Neural cell (in vitro differentiated cells): ENCODE measurements around the gene TSKU. TPM values are rescaled to one million over a fixed set of nuclear protein-coding genes. Genes with fewer than 3 reads are reported as not detected.
"Not testable (repeated sequence)": the region's sequence is repeated elsewhere in the genome, so short reads cannot be mapped to it uniquely, and the experiment has no call there.

ENCODE experiments used
- H2AFZ ChIP-seq: fragments of 200-600, 300-800 bp; sonication (generic), shearing (Covaris generic); 2 replicates; pipeline ENCODE4 v1.6.0; 2014; ENCODE audit warnings: low read depth, mild to moderate bottlenecking, antibody characterized with exemption, low read length, moderate library complexity
- H3F3A ChIP-seq: fragments of 200-600 bp; shearing (Covaris generic); 2 replicates; pipeline ENCODE4 v1.6.1; 2016; ENCODE audit warnings: mild to moderate bottlenecking, moderate library complexity, mixed read lengths, antibody characterized with exemption, low read length; ENCODE audit not compliant: insufficient read depth, poor library complexity, severe bottlenecking
- H3K27ac ChIP-seq: fragments of 200-600, 300-800 bp; sonication (generic), shearing (Covaris generic); 2 replicates; pipeline ENCODE4 v1.5.1; 2014; ENCODE audit warnings: mild to moderate bottlenecking, low read length, moderate library complexity
- H3K27me3 ChIP-seq: fragments of 300-800, 200-600 bp; sonication (generic), shearing (Covaris generic); 2 replicates; pipeline ENCODE4 v1.6.0; 2014; ENCODE audit warnings: mild to moderate bottlenecking, low read depth, low read length, moderate library complexity; ENCODE audit not compliant: insufficient read depth
- H3K36me3 ChIP-seq: fragments of 300-800, 200-600 bp; sonication (generic), shearing (Covaris generic); 2 replicates; pipeline ENCODE4 v1.5.1; 2014; ENCODE audit warnings: mild to moderate bottlenecking, antibody characterized with exemption, low read length, moderate library complexity; ENCODE audit not compliant: insufficient read depth
- H3K4me2 ChIP-seq: fragments of 300-800, 200-600 bp; sonication (generic), shearing (Covaris generic); 2 replicates; pipeline ENCODE4 v1.6.0; 2014; ENCODE audit warnings: mild to moderate bottlenecking, low read length
- H3K4me3 ChIP-seq: fragments of 300-800, 200-600 bp; sonication (generic), shearing (Covaris generic); 2 replicates; pipeline ENCODE4 v1.5.1; 2014; ENCODE audit warnings: mild to moderate bottlenecking, low read length, moderate library complexity
- H3K79me2 ChIP-seq: fragments of 200-600 bp; shearing (Covaris generic); replicated peaks from 2 replicates; pipeline ENCODE4 v1.6.0; 2014; ENCODE audit warnings: mild to moderate bottlenecking, low read length, moderate library complexity; ENCODE audit not compliant: insufficient read depth
- H3K9ac ChIP-seq: fragments of 300-800, 200-600 bp; sonication (generic), shearing (Covaris generic); 2 replicates; pipeline ENCODE4 v1.6.1; 2016; ENCODE audit warnings: mild to moderate bottlenecking, low read length, mixed read lengths
- H3K9me2 ChIP-seq: fragments of 200-600 bp; shearing (Covaris generic); 2 replicates; pipeline ENCODE4 v1.6.1; 2016; ENCODE audit warnings: mild to moderate bottlenecking, low read length, mixed read lengths; ENCODE audit not compliant: insufficient read depth
- H3K9me3 ChIP-seq: fragments of 200-600, 300-800 bp; sonication (generic), shearing (Covaris generic); 2 replicates; pipeline ENCODE4 v1.6.1; 2016; ENCODE audit warnings: mild to moderate bottlenecking, mixed run types, low read length, moderate library complexity, mixed read lengths
- H4K20me1 ChIP-seq: fragments of 200-600 bp; shearing (Covaris generic); 2 replicates; pipeline ENCODE4 v1.6.1; 2016; ENCODE audit warnings: mild to moderate bottlenecking, mixed run types; ENCODE audit not compliant: insufficient read depth
- EP300 ChIP-seq: fragments of 450-650 bp; conservative IDR thresholded peaks from 2 replicates; pipeline ENCODE4 v1.6.1; 2014; ENCODE audit warnings: antibody characterized with exemption, mild to moderate bottlenecking, moderate library complexity; ENCODE audit not compliant: poor library complexity, severe bottlenecking
- EZH2 ChIP-seq: fragments of 200-600, 300-800 bp; shearing (Covaris generic), sonication (generic); IDR thresholded peaks from 2 replicates; pipeline ENCODE4 v1.6.1; 2014; ENCODE audit warnings: antibody characterized with exemption, low read length, borderline replicate concordance, mild to moderate bottlenecking; ENCODE audit not compliant: insufficient read depth, poor library complexity, severe bottlenecking
- MXI1 ChIP-seq: fragments of 450-650 bp; conservative IDR thresholded peaks from 2 replicates; pipeline ENCODE4 v1.6.1; 2014; ENCODE audit warnings: antibody characterized with exemption, mild to moderate bottlenecking; ENCODE audit not compliant: poor library complexity, severe bottlenecking
- POLR2AphosphoS5 ChIP-seq: IDR thresholded peaks from 2 replicates; pipeline ENCODE4 v1.6.1; 2012
- RAD21 ChIP-seq: fragments of 450-650 bp; conservative IDR thresholded peaks from 2 replicates; pipeline ENCODE4 v1.6.1; 2014; ENCODE audit warnings: antibody characterized with exemption, mild to moderate bottlenecking, moderate library complexity
- SMC3 ChIP-seq: fragments of 450-650 bp; conservative IDR thresholded peaks from 2 replicates; pipeline ENCODE4 v1.6.1; 2014; ENCODE audit warnings: antibody characterized with exemption, mild to moderate bottlenecking, moderate library complexity; ENCODE audit not compliant: poor library complexity
- TAF1 ChIP-seq: IDR thresholded peaks from 2 replicates; pipeline ENCODE4 v1.6.1; 2012; ENCODE audit warnings: low read depth
- polyA plus RNA-seq: library from polyadenylated mRNA; depleted of rRNA; stranded (reverse); fragments of >200 nt; gene quantifications from 2 replicates; pipeline ENCODE4 v1.2.3, GENCODE V29; 2014
- TF ChIP-seq, protein P1 (sequence below): fragments of 450-650 bp; IDR thresholded peaks from 2 replicates; pipeline ENCODE4 v1.5.1; 2014; ENCODE audit warnings: antibody characterized with exemption, mild to moderate bottlenecking, moderate library complexity; ENCODE audit not compliant: poor library complexity, severe bottlenecking
- TF ChIP-seq, protein P2 (sequence below): IDR thresholded peaks from 2 replicates; pipeline ENCODE4 v1.6.1; 2012; ENCODE audit warnings: borderline replicate concordance

The TSKU gene
- polyA plus RNA-seq, 1 donor from 2014 or later = 3.5 TPM

DNA sequence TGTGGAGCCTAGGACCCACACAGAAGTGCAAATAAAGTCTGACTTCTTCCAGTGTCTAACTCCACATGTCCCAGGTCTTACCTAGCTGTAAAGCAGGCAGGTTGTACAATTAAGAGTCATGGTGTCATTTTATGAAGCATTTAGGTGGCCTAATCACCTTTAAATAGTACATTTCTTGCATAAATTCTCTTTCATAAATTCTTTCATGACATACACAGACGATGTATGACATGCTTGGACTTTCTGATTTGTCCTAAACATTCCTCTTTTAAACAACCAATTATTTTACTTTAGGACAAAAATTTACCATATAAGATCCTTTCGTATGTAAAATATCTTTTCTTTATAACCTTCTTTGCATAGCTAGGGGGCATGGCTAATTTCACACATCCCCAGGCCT lies 31.3 kb downstream of the TSKU start:
- TF ChIP-seq TAF1 (no peak), POLR2AphosphoS5 (no peak), MXI1 (no peak), EZH2 (no peak), SMC3 (no peak), EP300 (no peak), RAD21 (no peak)
- TF ChIP-seq, protein P1, sequence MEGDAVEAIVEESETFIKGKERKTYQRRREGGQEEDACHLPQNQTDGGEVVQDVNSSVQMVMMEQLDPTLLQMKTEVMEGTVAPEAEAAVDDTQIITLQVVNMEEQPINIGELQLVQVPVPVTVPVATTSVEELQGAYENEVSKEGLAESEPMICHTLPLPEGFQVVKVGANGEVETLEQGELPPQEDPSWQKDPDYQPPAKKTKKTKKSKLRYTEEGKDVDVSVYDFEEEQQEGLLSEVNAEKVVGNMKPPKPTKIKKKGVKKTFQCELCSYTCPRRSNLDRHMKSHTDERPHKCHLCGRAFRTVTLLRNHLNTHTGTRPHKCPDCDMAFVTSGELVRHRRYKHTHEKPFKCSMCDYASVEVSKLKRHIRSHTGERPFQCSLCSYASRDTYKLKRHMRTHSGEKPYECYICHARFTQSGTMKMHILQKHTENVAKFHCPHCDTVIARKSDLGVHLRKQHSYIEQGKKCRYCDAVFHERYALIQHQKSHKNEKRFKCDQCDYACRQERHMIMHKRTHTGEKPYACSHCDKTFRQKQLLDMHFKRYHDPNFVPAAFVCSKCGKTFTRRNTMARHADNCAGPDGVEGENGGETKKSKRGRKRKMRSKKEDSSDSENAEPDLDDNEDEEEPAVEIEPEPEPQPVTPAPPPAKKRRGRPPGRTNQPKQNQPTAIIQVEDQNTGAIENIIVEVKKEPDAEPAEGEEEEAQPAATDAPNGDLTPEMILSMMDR = no peak
- TF ChIP-seq, protein P2, sequence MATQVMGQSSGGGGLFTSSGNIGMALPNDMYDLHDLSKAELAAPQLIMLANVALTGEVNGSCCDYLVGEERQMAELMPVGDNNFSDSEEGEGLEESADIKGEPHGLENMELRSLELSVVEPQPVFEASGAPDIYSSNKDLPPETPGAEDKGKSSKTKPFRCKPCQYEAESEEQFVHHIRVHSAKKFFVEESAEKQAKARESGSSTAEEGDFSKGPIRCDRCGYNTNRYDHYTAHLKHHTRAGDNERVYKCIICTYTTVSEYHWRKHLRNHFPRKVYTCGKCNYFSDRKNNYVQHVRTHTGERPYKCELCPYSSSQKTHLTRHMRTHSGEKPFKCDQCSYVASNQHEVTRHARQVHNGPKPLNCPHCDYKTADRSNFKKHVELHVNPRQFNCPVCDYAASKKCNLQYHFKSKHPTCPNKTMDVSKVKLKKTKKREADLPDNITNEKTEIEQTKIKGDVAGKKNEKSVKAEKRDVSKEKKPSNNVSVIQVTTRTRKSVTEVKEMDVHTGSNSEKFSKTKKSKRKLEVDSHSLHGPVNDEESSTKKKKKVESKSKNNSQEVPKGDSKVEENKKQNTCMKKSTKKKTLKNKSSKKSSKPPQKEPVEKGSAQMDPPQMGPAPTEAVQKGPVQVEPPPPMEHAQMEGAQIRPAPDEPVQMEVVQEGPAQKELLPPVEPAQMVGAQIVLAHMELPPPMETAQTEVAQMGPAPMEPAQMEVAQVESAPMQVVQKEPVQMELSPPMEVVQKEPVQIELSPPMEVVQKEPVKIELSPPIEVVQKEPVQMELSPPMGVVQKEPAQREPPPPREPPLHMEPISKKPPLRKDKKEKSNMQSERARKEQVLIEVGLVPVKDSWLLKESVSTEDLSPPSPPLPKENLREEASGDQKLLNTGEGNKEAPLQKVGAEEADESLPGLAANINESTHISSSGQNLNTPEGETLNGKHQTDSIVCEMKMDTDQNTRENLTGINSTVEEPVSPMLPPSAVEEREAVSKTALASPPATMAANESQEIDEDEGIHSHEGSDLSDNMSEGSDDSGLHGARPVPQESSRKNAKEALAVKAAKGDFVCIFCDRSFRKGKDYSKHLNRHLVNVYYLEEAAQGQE = no peak

DNA sequence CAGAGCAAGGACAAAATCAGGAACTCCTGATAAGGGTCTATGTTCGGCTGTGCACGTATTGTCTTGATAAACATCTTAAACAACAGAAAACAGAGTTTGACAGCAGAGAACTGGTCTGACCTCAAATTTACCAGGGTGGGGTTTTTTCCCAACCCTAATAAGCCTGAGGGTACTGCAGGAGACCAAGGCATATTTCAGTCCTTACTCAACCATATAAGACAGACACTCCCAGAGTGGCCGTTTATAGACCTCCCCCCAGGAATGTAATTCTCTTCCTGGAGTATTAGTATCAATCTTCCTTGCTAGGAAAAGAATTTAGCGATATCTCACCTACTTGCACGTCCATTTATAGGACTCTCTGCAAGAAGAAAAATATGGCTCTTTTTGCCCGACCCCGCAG lies 32.5 kb downstream of the TSKU start:
- not testable (repeated sequence) for H3F3A ChIP-seq, H4K20me1 ChIP-seq, H3K4me3 ChIP-seq, H3K79me2 ChIP-seq, H3K27me3 ChIP-seq, H3K9ac ChIP-seq, H3K27ac ChIP-seq, H3K36me3 ChIP-seq, H3K9me2 ChIP-seq, H3K9me3 ChIP-seq, H2AFZ ChIP-seq, H3K4me2 ChIP-seq

More for the DNA sequence above, 31.3 kb downstream of the TSKU start:
- Histone ChIP-seq H3F3A (no peaks in the 10 kb centered on the region), H3K4me3 (no peak overlapping the region), H3K27me3 (no peaks in the 10 kb centered on the region), H3K4me2 (no peak overlapping the region), H3K9ac (no peak overlapping the region), H3K36me3 (no peaks in the 10 kb centered on the region), H3K27ac (no peak overlapping the region), H3K79me2 (no peaks in the 10 kb centered on the region), H2AFZ (no peak overlapping the region), H4K20me1 (no peaks in the 10 kb centered on the region), H3K9me2 (no peaks in the 10 kb centered on the region), H3K9me3 (no peaks in the 10 kb centered on the region)

DNA sequence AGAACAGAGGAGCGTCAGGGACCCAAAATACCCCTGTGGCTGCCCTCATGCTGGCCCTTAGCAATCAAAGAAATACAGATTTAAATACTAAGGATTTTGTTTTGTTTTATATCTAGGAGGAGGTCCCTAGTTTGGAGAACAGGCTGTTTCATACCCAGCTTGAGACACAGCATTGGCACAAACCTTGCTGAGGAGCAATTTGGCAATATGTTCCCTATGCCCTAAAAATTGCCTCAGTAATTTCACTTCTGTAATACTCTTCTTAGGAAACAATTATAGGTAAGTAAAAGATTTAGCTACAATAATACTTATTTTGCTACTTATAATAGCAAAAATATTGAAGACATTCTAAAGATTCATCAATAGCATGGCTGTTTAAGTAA lies 37.0 kb downstream of the TSKU start:
- H3K9me2 ChIP-seq = no peaks in the 10 kb centered on the region
- H3K27me3 ChIP-seq = no peaks in the 10 kb centered on the region
- H3K4me2 ChIP-seq = no peak overlapping the region
- no peak overlapping the region for H3K27ac ChIP-seq
- TF ChIP-seq EP300 (no peak), EZH2 (no peak), RAD21 (no peak), TAF1 (no peak), SMC3 (no peak), MXI1 (no peak), POLR2AphosphoS5 (no peak)
- TF ChIP-seq, protein P1 = no peak
- TF ChIP-seq, protein P2 = no peak
- no peak overlapping the region for H2AFZ ChIP-seq
- no peaks in the 10 kb centered on the region for H3K36me3 ChIP-seq
- no peaks in the 10 kb centered on the region for H3F3A ChIP-seq
- no peak overlapping the region for H3K4me3 ChIP-seq
- no peaks in the 10 kb centered on the region for H4K20me1 ChIP-seq
- no peaks in the 10 kb centered on the region for H3K9me3 ChIP-seq
- no peak overlapping the region for H3K9ac ChIP-seq
- H3K79me2 ChIP-seq = no peaks in the 10 kb centered on the region
